ENCODE data around the gene PCDH19. TPM values are rescaled to one million over a fixed set of nuclear protein-coding genes. Genes with fewer than 3 reads are reported as not detected.

Gene PCDH19
- total RNA-seq, 1 donor from 2014 or later: not detected

- intact Hi-C loops (cut with micrococcal nuclease): no loop called here
- Mint-ChIP-seq H3K36me3 (ENCODE audit: low read depth) (no peaks in the 10 kb centered on the region), H3K27me3 (ENCODE audit: low read depth) (no peaks in the 10 kb centered on the region), H3K9me3 (no peaks in the 10 kb centered on the region), H3K4me3 (ENCODE audit: low read depth) (no peak overlapping the region), H3K27ac (no peak overlapping the region), H3K4me1 (ENCODE audit: low read depth) (no peaks in the 10 kb centered on the region)
- DNase-seq (ENCODE audit: low spot score): no peak
Observed at GRCh38 chrX:100319716-100320115, 90.4 kb downstream of the PCDH19 start.

GRCh38 chrX:100316987-100317386 lies 93.1 kb downstream of the PCDH19 start:
- Mint-ChIP-seq H3K4me1 (ENCODE audit: low read depth) (no peaks in the 10 kb centered on the region), H3K4me3 (ENCODE audit: low read depth) (no peak overlapping the region), H3K27me3 (ENCODE audit: low read depth) (no peaks in the 10 kb centered on the region), H3K27ac (no peak overlapping the region), H3K36me3 (ENCODE audit: low read depth) (no peaks in the 10 kb centered on the region), H3K9me3 (no peaks in the 10 kb centered on the region)
- no peak for DNase-seq (ENCODE audit: low spot score)
- intact Hi-C loops (cut with micrococcal nuclease): no loop called here

DNA sequence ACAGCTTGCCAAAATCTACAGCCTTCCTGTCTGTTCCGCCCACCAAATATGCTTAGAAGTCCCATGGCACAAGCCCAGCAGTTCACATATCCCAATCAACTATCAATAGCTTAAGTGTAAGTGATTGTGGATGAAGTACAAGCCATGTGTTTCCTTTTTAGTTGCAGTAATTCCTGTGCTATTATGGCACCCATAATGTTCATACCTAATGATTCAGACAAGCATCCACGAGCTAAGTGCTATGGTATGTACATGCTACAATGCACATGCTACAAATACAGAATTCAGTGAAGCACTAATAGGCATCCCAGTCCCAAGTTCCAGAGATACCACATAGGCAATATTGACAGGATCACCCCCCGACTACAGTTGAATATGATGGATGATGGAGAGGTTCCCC lies 94.5 kb downstream of the PCDH19 start:
- Mint-ChIP-seq H3K27ac (no peak overlapping the region), H3K27me3 (ENCODE audit: low read depth) (no peaks in the 10 kb centered on the region), H3K9me3 (no peaks in the 10 kb centered on the region), H3K4me1 (ENCODE audit: low read depth) (no peaks in the 10 kb centered on the region), H3K36me3 (ENCODE audit: low read depth) (no peaks in the 10 kb centered on the region), H3K4me3 (ENCODE audit: low read depth) (no peak overlapping the region)
- DNase-seq (ENCODE audit: low spot score): no peak
- intact Hi-C loops (cut with micrococcal nuclease): no loop called here

GRCh38 chrX:100299559-100299958 lies 110.5 kb downstream of the PCDH19 start:
- H3K4me3 Mint-ChIP-seq (ENCODE audit: low read depth): no peak overlapping the region
- DNase-seq (ENCODE audit: low spot score): no peak
- H3K36me3 Mint-ChIP-seq (ENCODE audit: low read depth): no peaks in the 10 kb centered on the region
- H3K4me1 Mint-ChIP-seq (ENCODE audit: low read depth): no peaks in the 10 kb centered on the region
- H3K27me3 Mint-ChIP-seq (ENCODE audit: low read depth): no peaks in the 10 kb centered on the region
- intact Hi-C loops (cut with micrococcal nuclease): no loop called here
- no peaks in the 10 kb centered on the region for H3K9me3 Mint-ChIP-seq
- no peak overlapping the region for H3K27ac Mint-ChIP-seq

- H3K36me3 Mint-ChIP-seq (ENCODE audit: low read depth): no peaks in the 10 kb centered on the region
- no peak overlapping the region for H3K4me3 Mint-ChIP-seq (ENCODE audit: low read depth)
- no peak for DNase-seq (ENCODE audit: low spot score)
- H3K27me3 Mint-ChIP-seq (ENCODE audit: low read depth): no peaks in the 10 kb centered on the region
- H3K27ac Mint-ChIP-seq: no peak overlapping the region
- H3K9me3 Mint-ChIP-seq: no peaks in the 10 kb centered on the region
- no peaks in the 10 kb centered on the region for H3K4me1 Mint-ChIP-seq (ENCODE audit: low read depth)
- intact Hi-C loops (cut with micrococcal nuclease): no loop called here
Observed at GRCh38 chrX:100297728-100298127, 112.3 kb downstream of the PCDH19 start.

- Mint-ChIP-seq H3K27ac (no peak overlapping the region), H3K36me3 (ENCODE audit: low read depth) (no peaks in the 10 kb centered on the region), H3K4me1 (ENCODE audit: low read depth) (no peaks in the 10 kb centered on the region), H3K9me3 (no peaks in the 10 kb centered on the region), H3K4me3 (ENCODE audit: low read depth) (no peak overlapping the region), H3K27me3 (ENCODE audit: low read depth) (no peaks in the 10 kb centered on the region)
- DNase-seq (ENCODE audit: low spot score): no peak
- intact Hi-C loops (cut with micrococcal nuclease): no loop called here
Observed at GRCh38 chrX:100296183-100296753, 113.8 kb downstream of the PCDH19 start.

DNA sequence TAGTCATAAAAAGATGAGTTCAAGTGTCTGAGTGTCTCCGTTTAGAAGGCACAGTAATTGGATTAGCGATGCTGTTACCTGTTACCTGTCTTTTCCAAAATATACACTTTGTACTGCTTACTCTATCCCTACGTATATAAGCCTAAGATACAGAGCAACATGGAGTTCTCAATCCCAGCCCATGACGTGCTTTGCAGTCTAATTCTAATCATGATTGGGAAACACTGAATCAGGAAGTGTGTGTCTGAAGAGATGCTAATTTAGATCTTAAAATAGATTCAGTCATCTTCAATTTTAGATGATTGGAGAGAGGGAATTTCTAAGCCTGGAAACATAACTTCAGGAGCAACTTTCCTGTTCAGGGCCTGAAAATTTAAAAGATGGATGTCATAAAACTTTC lies 115.1 kb downstream of the PCDH19 start:
- no peak for DNase-seq (ENCODE audit: low spot score)
- Mint-ChIP-seq H3K9me3 (no peaks in the 10 kb centered on the region), H3K36me3 (ENCODE audit: low read depth) (no peaks in the 10 kb centered on the region), H3K4me1 (ENCODE audit: low read depth) (no peaks in the 10 kb centered on the region), H3K27ac (no peak overlapping the region), H3K27me3 (ENCODE audit: low read depth) (no peaks in the 10 kb centered on the region), H3K4me3 (ENCODE audit: low read depth) (no peak overlapping the region)
- intact Hi-C loops (cut with micrococcal nuclease): no loop called here

DNA sequence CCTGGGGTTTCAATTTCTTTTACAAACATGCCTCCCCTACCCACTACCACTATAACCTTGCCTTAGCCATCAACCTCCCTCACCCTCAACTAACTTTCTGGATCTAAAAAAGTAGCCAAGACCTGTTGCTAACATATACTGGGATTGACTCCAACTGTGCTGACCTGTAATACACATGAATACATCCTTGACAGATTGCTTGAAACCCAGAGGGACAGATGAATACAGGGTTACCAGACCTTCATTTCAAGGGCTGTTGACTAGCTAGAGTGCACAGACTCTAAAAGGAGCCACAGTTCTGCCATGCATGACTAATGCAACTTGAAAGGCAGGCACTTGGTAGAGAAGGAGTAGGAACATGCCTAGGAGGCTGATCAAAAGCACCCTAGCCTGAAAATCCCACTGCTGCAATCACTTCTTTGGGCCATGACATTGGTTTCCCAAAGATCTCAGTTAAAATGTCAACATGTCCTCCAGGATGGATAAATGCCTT lies 121.0 kb downstream of the PCDH19 start:
- H3K4me3 Mint-ChIP-seq (ENCODE audit: low read depth): no peak overlapping the region
- H3K4me1 Mint-ChIP-seq (ENCODE audit: low read depth): no peaks in the 10 kb centered on the region
- no peak overlapping the region for H3K27ac Mint-ChIP-seq
- intact Hi-C loops (cut with micrococcal nuclease): no loop called here
- no peaks in the 10 kb centered on the region for H3K27me3 Mint-ChIP-seq (ENCODE audit: low read depth)
- no peaks in the 10 kb centered on the region for H3K36me3 Mint-ChIP-seq (ENCODE audit: low read depth)
- DNase-seq (ENCODE audit: low spot score): no peak
- no peaks in the 10 kb centered on the region for H3K9me3 Mint-ChIP-seq

- H3K4me1 Mint-ChIP-seq (ENCODE audit: low read depth): no peaks in the 10 kb centered on the region
- H3K27ac Mint-ChIP-seq: no peak overlapping the region
- H3K9me3 Mint-ChIP-seq: no peaks in the 10 kb centered on the region
- no peaks in the 10 kb centered on the region for H3K27me3 Mint-ChIP-seq (ENCODE audit: low read depth)
- H3K4me3 Mint-ChIP-seq (ENCODE audit: low read depth): no peak overlapping the region
- no peak for DNase-seq (ENCODE audit: low spot score)
- intact Hi-C loops (cut with micrococcal nuclease): no loop called here
- H3K36me3 Mint-ChIP-seq (ENCODE audit: low read depth): no peaks in the 10 kb centered on the region
Observed at GRCh38 chrX:100277231-100277630, 132.8 kb downstream of the PCDH19 start.

GRCh38 chrX:100274916-100275315 lies 135.2 kb downstream of the PCDH19 start:
- Mint-ChIP-seq H3K36me3 (ENCODE audit: low read depth) (no peaks in the 10 kb centered on the region), H3K9me3 (no peaks in the 10 kb centered on the region), H3K4me1 (ENCODE audit: low read depth) (no peaks in the 10 kb centered on the region), H3K27me3 (ENCODE audit: low read depth) (no peaks in the 10 kb centered on the region), H3K4me3 (ENCODE audit: low read depth) (no peak overlapping the region), H3K27ac (no peak overlapping the region)
- no peak for DNase-seq (ENCODE audit: low spot score)
- intact Hi-C loops (cut with micrococcal nuclease): no loop called here

GRCh38 chrX:100265179-100265578 lies 144.9 kb downstream of the PCDH19 start:
- Mint-ChIP-seq H3K4me1 (ENCODE audit: low read depth) (no peaks in the 10 kb centered on the region), H3K27me3 (ENCODE audit: low read depth) (no peaks in the 10 kb centered on the region), H3K9me3 (no peaks in the 10 kb centered on the region), H3K27ac (no peak overlapping the region), H3K36me3 (ENCODE audit: low read depth) (no peaks in the 10 kb centered on the region), H3K4me3 (ENCODE audit: low read depth) (no peak overlapping the region)
- no peak for DNase-seq (ENCODE audit: low spot score)
- intact Hi-C loops (cut with micrococcal nuclease): no loop called here

GRCh38 chrX:100264200-100264599 lies 145.9 kb downstream of the PCDH19 start:
- H3K9me3 Mint-ChIP-seq: no peaks in the 10 kb centered on the region
- intact Hi-C loops (cut with micrococcal nuclease): no loop called here

DNA sequence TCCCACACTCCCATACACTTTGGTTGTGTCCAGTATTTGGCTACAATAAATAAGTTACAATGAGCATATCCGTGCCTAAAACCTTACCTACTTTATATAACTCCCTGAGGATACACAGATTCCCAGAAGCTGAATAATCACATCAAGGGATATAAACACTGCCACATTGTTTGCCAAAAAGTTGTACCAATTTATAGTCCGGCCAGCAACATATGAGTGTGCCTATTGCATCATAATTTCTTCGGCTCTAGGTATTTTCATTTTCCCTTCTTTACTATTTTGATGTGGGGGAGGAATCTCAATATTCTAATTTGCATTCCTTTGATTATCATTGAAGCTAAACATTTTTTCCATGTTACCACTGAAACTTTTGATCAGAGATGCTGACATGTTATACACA lies 146.4 kb downstream of the PCDH19 start:
- H3K4me1 Mint-ChIP-seq (ENCODE audit: low read depth): no peaks in the 10 kb centered on the region
- intact Hi-C loops (cut with micrococcal nuclease): no loop called here
- H3K27me3 Mint-ChIP-seq (ENCODE audit: low read depth): no peaks in the 10 kb centered on the region

More at GRCh38 chrX:100264200-100264599, 145.9 kb downstream of the PCDH19 start:
- DNase-seq (ENCODE audit: low spot score): no peak
- no peaks in the 10 kb centered on the region for H3K36me3 Mint-ChIP-seq (ENCODE audit: low read depth)
- no peak overlapping the region for H3K4me3 Mint-ChIP-seq (ENCODE audit: low read depth)
- H3K27me3 Mint-ChIP-seq (ENCODE audit: low read depth): no peaks in the 10 kb centered on the region
- H3K4me1 Mint-ChIP-seq (ENCODE audit: low read depth): no peaks in the 10 kb centered on the region
- H3K27ac Mint-ChIP-seq: no peak overlapping the region

More for the DNA sequence above, 146.4 kb downstream of the PCDH19 start:
- no peak for DNase-seq (ENCODE audit: low spot score)
- Mint-ChIP-seq H3K36me3 (ENCODE audit: low read depth) (no peaks in the 10 kb centered on the region), H3K27ac (no peak overlapping the region), H3K4me3 (ENCODE audit: low read depth) (no peak overlapping the region), H3K9me3 (no peaks in the 10 kb centered on the region)

Data from activated T-helper 2 cell treated with anti-CD3 and anti-CD28 coated beads, Interferon-gamma antibody, Interleukin-2, Interleukin-4, amounts not matched to agents 10 μg/mL and 5 μg/mL and 100 μg/mL, durations not matched to agents 14 hours and 24 hours and 36 hours (primary cell).